GM21515 (cell line): Measurements from ENCODE around the gene RB1.

ENCODE experiments used
- ATAC-seq: cut with Tn5 transposase; IDR thresholded peaks from one replicate; pipeline ENCODE4 v1.9.1; 2021; ENCODE audit not compliant: unreplicated experiment

The RB1 gene

GRCh38 chr13:48518083-48518482 is 214.5 kb downstream of the RB1 start:
- ATAC-seq = no peak

GRCh38 chr13:48526286-48526685 is 222.7 kb downstream of the RB1 start:
- no peak for ATAC-seq

GRCh38 chr13:48527955-48528354 is 224.4 kb downstream of the RB1 start:
- ATAC-seq = no peak

- no peak for ATAC-seq
Observed at GRCh38 chr13:48528720-48529119, 225.2 kb downstream of the RB1 start.

- no peak for ATAC-seq
Observed at GRCh38 chr13:48530833-48531232, 227.3 kb downstream of the RB1 start.
